GM18519 (cell line): Measurements from ENCODE around the gene SYNGR4.
A peak's percentile ranks its signal among the peaks of the same experiment; 100 is the strongest.
"Not testable (repeated sequence)": the region's sequence is repeated elsewhere in the genome, so short reads cannot be mapped to it uniquely, and the experiment has no call there.

ENCODE experiments used
- ATAC-seq: cut with Tn5 transposase; IDR thresholded peaks from one replicate; pipeline ENCODE4 v1.9.1; 2021; ENCODE audit warnings: mild to moderate bottlenecking, moderate library complexity; ENCODE audit not compliant: unreplicated experiment, low FRiP score

SYNGR4 gene

DNA sequence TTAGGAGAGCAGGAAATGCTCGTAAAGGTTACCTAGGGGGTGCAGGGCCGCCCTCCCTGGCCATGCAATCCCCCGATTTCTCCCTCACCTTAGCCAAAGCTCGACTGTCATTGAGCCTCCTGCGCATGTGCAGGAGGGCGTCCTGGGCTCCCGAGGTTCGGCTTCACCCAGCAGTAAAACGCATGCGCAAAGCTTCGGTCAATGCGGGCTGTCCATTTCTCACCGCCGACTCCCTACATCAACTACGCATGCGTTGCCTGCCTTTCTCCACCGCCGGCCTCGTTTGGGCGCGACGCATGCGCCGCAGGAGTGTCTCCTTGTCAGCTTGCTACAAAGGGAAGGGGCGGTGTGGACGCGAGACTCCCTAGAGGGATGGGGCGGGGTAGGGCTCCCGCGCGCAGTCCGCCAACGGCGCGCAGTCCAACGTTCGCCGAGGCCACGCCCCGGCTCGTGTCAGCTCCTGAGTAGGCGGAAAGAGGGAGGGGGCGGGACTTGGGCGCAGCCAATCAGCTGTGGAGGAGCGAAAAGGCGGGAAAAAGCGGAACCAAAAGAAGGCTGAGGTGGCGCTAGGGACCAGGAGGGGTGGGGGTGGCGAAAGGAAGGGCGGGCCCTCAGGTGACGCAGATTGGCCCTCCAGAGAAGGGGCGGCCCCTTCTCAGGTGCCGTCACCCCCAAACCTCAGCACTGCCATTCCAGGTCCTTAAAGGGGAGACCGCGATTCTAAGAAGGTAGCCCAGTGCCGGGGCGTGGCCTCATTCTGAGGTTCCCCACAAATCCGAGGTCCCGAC lies at the start of gene SYNGR4, which contains the start of gene TMEM143:
TSS of gene SYNGR4 (plus strand) at position 558 of the 788 bp plus-strand sequence. CDS start 1,476 bp downstream, outside the sequence.
TSS of gene TMEM143 (minus strand) at position 131 of the 788 bp plus-strand sequence. CDS start at position 111, 20 bp downstream.
- peak; percentile 59 for ATAC-seq

GRCh38 chr19:48315712-48316111 lies 48.5 kb upstream of the SYNGR4 start:
- ATAC-seq = no peak

DNA sequence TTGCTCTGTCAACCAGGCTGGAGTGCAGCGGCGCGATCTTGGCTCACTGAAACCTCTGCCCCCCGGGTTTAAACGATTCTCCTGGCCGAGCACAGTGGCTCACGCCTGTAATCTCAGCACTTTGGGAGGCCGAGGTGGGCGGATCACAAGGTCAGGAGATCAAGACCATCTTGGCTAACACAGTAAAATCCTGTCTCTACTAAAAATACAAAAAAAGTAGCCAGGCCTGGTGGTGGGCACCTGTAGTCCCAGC lies 46.5 kb upstream of the SYNGR4 start:
- not testable (repeated sequence) for ATAC-seq

DNA sequence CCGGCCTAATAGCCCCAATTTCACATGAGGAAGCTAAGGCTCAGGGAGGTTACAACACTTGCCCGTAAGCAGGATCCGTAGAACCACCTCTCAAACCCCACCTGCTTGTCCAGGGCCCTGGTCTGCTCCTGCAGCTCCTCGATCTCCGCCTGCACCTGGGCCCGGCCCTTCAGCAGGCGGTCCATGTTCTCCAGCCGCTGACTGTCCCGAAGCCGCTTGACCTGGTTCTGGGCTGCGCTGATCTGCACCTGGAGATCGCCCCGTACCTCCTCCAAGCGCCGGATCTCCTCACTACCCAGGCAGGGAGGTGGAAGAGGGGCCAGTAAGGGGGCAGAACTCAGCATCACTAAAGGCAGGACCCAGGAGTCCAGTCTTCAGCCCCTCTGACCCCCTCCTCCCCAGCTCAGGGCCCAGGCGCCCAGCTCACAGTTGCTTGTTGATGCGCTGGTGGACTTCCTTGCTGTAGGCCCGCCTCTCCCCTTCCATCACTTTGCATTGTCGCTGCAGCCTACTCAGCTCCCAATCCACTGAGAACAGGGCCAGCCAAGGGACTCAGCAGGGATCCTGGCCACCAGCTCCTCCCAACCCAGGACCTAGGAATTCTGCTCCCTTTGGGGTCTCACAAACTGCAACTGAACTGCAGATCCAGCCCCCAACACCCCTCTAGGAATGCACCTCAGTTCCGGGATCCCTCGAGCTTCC lies 45.7 kb upstream of the SYNGR4 start:
- no peak for ATAC-seq

DNA sequence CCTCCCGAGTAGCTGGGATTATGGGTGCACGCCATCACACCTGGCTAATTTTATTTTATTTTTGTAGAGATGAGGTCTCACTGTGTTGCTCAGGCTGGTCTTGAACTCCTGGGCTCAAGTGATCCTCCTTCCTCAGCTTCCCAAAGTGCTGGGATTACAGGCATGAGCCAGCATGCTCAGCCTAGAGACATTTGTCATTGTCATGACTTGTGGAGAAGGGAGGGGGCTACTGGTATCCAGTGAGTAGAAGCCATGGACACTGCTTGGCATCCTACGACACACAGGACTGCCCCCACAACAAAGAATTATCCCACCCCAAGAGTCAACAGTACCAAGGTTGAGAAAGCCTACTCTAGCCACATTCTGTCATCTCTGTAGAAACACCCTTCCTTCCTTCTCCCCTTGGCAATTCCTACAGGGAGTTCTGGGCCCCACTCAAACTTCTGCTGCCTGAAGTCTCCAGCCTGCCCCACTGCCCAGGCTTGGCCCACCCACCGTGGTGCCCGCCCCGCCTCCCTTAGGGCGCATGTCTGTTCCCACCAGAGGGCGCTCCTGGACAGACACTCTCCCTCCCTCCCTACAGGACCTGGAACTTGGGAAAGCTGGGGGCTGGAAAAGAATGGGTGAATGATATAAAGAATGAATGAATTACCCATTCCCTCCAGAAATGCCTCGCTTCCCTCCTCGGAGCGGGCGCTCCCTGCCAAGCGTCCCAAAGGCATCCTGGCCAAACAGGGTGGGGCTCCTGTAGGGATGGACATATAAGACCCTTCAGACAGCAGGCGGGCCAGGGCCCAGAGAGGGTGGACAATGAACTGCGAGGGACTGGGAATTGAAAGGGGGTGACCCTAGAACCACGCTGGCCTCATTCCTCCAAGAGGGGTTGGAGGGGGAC lies 44.3 kb upstream of the SYNGR4 start:
- ATAC-seq = no peak

DNA sequence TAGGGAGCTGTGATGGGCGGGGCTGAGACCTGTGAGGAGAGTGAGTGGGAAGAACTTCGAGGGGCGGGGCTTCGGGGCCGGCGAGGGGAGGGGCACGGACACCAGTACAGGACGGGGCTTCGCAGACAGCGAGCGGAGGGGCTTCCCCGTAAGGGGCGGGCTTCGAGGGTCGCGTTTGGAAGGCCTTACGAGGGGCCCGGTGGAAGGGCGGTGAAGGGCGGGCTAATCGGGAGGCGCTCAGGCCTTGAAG lies 42.9 kb upstream of the SYNGR4 start:
- peak; percentile 28 for ATAC-seq

DNA sequence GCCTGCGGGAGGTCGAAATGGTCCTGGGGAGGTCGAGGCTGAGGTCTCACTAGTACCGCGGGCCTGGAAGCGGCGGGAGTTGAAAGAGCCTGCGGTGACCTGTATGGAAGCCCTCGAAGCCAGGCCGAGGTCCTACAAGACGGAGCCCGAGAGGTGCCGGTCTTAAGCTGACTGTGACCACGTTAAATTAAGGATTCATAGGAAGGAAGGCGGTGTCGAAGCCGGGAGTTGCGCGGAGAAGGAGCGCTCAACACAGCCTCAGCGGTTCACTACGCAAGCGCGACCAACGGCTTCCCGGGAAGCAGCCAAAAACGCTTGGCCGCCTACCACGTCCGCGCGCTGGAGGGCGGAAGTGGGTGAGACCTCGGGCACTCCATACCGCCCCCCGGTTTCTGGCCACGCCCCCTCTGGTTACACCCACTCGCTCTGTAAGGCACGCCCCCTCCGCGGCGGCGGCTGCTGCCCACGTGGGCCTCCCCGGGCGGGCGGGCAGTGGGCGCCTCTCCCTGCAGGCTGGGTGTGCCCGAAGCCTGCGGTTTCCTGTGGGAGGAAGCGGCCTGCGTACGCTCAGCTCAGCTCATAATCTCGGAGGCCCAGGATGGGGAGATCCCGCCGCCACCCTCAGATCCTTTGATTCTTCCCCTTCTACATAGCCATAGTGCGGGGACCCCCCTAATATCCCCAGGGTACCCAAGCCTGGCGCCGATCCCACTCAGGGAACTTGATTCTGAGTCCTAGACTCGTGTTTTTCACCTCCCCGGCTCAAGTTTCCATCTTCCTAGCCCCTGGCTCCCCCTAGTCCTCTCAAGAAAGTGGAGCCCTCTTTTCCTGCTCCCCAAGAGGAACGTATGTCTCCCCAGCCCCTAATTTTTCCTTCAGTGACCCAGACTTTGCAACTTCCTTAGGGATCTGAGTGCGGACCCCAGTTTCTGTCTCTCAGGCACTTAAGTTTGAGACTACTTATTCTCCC lies 42.3 kb upstream of the SYNGR4 start:
- ATAC-seq = peak; percentile 42

GRCh38 chr19:48325265-48325910 lies 38.8 kb upstream of the SYNGR4 start, which contains the start of gene EMP3:
EMP3 (plus strand) TSS chr19:48325552; CDS start chr19:48326845, 1,293 bp downstream.
- no peak for ATAC-seq

DNA sequence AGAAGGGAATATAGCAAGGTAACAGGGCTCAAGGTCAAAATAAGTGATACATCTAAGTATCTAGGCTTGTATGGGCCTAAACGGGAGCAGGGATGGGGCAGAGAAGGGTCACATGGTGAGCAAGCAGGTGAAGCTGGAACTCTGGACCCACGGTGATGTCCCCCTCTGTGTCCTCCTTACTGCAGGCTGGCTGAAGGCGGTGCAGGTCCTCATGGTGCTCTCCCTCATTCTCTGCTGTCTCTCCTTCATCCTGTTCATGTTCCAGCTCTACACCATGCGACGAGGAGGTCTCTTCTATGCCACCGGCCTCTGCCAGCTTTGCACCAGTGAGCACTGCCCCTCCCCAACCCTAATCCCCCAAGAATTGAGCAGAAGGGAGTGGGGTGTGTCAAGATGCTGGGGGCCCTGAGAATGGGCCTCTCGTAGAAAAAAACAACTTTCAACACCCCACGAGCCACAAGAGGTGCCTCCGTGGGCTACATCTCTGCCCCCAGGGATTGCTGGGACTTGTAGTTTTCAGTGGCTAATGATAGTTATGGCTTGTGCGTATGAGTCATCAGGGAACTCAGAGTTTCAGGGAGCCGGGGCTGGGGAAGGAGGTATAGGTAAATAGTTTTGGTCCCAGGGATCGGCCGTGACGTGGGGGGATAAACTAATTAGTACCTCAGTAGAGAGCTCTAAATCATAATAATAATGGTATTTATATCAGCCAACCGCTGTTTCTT lies 34.8 kb upstream of the SYNGR4 start:
- ATAC-seq = no peak

DNA sequence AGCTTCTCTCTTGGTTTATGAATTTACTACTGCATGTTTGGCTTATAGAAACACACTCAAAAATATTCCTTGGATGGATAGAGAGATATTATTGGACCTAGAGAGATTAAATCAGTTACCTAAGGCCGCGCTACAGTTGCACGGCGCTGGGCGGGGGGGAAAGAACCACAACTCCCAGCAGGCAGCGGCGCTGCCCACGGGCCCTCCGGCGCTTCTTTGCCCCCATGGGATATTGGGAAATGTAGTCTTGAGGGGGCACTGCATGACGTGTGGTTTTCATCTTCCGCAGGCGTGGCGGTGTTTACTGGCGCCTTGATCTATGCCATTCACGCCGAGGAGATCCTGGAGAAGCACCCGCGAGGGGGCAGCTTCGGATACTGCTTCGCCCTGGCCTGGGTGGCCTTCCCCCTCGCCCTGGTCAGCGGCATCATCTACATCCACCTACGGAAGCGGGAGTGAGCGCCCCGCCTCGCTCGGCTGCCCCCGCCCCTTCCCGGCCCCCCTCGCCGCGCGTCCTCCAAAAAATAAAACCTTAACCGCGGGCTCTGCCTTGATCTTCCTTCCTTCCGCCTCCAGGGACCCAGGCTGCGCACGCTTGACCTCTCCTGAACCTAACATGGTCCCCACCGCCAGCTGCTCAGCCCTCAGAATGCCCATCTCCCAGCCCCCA lies 34.0 kb upstream of the SYNGR4 start:
- ATAC-seq = no peak

- no peak for ATAC-seq
Observed at GRCh38 chr19:48332351-48332661, 31.9 kb upstream of the SYNGR4 start.

DNA sequence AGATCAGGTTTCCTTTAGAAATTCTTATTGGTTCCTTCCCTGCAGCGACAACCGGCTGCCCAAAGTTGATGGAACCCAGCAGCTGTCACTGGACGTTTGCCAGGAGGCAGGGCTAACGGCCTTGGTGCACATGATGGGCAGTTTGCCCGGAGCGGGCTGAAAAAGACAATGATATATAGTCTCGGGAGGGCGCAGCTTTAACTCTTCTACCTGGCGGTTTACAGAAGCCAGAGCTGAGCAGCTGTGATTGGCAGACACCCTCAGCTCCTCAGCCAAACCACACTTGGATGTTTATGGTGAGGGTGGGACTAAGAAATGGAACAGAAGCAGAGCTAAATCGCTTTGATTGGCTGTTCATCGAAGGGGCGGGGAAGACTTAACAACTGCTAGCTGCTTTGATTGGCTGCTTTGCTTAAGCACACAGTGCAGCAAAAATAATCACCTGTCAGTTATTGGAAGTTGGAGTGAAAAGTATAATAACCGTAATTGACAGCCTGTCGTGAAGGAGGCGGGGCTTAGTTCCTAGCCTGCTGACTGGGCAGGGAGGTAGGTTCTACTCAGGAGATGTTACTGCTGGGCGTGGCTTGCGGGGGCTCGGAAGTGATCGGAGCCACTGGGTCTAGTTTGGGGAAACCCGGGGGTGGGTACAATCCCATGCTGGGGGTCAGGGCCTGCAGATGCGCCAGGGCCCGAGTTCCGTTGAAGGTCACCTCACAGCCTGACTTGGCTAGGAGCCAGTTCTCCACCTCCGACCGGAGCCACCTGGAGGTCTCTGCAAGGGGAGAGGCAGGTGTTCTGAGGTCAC lies 31.3 kb upstream of the SYNGR4 start:
- ATAC-seq = peak; percentile 56

DNA sequence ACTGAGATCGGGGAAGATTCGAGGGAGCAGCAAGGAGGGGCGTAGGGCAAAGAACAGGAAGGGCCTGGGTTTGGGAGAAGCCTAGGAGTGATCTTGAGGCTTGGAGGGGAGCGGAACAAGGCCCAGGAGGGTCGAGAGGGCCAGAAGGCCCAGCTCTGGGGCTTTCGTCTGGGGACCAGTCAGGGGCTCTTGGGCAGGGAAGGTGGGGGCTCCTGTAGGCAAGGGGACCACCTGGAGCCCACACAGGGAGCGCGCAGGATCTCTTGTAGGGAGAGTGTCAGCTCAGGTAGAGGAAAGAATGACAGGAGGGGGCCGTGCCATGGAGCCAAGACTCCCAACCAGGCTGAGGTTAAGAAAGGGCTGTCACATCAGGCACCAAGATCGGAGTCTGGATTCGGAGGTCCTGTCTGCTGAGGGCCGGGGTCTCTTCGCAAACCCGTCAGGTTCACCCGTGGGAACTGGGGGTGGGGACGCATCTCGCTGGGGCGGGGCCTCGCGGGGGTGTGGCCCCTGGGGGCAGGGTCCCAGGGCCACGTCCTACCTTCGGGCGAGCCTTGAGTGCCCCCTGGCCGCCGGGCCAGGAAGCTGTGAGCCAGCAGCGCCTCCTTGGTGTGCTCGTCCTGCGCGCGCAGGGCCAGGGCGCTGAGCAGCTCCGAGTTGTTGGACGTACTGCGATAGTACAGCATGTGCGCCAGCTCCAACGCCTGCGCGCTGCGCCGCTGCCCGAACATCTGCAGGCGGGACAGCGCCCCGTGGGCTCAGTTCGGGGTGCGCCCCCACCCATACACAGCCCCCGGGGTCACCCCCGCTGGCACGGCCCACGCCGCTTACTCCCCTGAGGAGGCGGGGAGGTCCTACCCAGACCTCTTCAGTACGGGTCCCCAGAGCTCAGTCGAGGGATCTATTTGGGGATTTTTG lies 30.4 kb upstream of the SYNGR4 start:
- peak; percentile 50 for ATAC-seq

DNA sequence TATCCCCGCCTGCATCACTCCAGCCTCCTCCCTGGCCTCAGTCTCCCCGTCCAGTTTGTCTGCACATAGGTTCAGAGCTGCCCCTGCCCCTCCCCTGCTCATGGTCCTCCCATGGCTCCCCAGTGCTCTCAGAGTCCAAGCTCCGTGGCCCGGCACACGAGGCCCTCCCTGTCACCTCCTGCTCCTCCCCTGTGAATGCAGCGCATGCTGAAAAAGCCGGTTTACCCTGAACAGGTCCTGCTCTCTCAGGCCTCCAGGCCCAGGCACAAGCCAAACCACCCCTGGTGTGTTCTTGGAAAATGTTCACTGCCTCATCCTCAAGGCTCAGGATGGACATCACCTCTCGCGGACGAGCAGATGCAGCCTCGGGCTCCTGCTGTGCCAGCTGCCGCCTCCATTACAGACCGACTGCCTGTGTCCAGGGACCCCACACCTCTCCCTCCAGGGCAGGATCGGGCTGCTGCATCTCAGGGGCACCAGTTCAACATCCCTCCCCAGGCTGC lies 25.9 kb upstream of the SYNGR4 start:
- no peak for ATAC-seq

- no peak for ATAC-seq
Observed at GRCh38 chr19:48338802-48339503, 25.2 kb upstream of the SYNGR4 start.

DNA sequence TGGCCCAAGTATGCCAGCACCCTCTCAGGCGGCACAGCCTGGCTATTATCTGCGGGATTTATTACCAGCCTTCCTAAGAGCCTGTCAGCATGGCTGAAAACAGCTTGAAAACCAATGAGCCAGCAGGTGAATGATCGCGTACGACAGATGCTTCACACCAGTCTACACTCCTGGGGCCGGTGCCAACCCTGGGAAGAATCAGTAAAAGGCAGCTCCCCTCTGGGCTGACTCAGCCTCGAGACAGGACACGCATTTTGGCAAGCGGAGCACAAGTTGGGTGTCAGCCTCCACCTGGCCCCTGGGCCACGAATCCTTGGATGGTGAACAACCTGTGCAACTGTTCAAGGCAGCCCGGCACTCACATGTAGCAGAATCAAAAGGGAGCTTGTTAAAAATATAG lies 23.2 kb upstream of the SYNGR4 start:
- no peak for ATAC-seq
